HL-60 (cell line): ENCODE measurements around the gene TFE3.

ENCODE experiments used
- DNase-seq, 2 experiments: peaks; one replicate each; pipeline ENCODE4 v3.0.0-alpha.2; 2010 to 2020; ENCODE audit warnings: low read depth in 1 of 2, low spot score in 1 of 2
- H3K27ac ChIP-seq: fragments of 250-450 bp; sonication (Bioruptor Pico); replicated peaks from 2 replicates; pipeline ENCODE4 v1.5.1; 2020; ENCODE audit warnings: mild to moderate bottlenecking, moderate library complexity
- H3K27me3 ChIP-seq: fragments of 250-450 bp; sonication (Bioruptor Pico); 2 replicates; pipeline ENCODE4 v1.5.1; 2021; ENCODE audit warnings: mild to moderate bottlenecking, moderate library complexity; ENCODE audit not compliant: insufficient read depth, poor library complexity, severe bottlenecking
- H3K4me3 ChIP-seq: replicated peaks from 2 replicates; pipeline ENCODE4 v1.5.1; 2011; ENCODE audit warnings: mild to moderate bottlenecking, control low read depth, low read length; ENCODE audit not compliant: insufficient read depth
- GABPA ChIP-seq: IDR thresholded peaks from 2 replicates; pipeline ENCODE4 v1.6.1; 2012; ENCODE audit warnings: low read depth
- POLR2AphosphoS5 ChIP-seq: IDR thresholded peaks from 2 replicates; pipeline ENCODE4 v1.6.1; 2012; ENCODE audit warnings: low read depth
- SPI1 ChIP-seq: IDR thresholded peaks from 2 replicates; pipeline ENCODE4 v1.6.1; 2012; ENCODE audit warnings: low read depth, mild to moderate bottlenecking, borderline replicate concordance
- TF ChIP-seq, protein P1 (sequence below): IDR thresholded peaks from 2 replicates; pipeline ENCODE4 v1.6.1; 2012; ENCODE audit warnings: low read depth; ENCODE audit not compliant: insufficient replicate concordance
- TF ChIP-seq, protein P2 (sequence below): IDR thresholded peaks from one replicate; pipeline ENCODE4 v1.5.1; 2011; ENCODE audit warnings: low read length, control low read depth, inconsistent platforms; ENCODE audit not compliant: insufficient read depth

The TFE3 gene

GRCh38 chrX:49053223-49054072 lies 10.3 kb upstream of the TFE3 start:
- no peak overlapping the region; the same call in 1 of the 2 replicates for H3K4me3 ChIP-seq
- H3K27me3 ChIP-seq: no peaks in the 10 kb centered on the region
- H3K27ac ChIP-seq: no peak overlapping the region
- DNase-seq: no peak
- TF ChIP-seq GABPA: no peak
- TF ChIP-seq, protein P1, sequence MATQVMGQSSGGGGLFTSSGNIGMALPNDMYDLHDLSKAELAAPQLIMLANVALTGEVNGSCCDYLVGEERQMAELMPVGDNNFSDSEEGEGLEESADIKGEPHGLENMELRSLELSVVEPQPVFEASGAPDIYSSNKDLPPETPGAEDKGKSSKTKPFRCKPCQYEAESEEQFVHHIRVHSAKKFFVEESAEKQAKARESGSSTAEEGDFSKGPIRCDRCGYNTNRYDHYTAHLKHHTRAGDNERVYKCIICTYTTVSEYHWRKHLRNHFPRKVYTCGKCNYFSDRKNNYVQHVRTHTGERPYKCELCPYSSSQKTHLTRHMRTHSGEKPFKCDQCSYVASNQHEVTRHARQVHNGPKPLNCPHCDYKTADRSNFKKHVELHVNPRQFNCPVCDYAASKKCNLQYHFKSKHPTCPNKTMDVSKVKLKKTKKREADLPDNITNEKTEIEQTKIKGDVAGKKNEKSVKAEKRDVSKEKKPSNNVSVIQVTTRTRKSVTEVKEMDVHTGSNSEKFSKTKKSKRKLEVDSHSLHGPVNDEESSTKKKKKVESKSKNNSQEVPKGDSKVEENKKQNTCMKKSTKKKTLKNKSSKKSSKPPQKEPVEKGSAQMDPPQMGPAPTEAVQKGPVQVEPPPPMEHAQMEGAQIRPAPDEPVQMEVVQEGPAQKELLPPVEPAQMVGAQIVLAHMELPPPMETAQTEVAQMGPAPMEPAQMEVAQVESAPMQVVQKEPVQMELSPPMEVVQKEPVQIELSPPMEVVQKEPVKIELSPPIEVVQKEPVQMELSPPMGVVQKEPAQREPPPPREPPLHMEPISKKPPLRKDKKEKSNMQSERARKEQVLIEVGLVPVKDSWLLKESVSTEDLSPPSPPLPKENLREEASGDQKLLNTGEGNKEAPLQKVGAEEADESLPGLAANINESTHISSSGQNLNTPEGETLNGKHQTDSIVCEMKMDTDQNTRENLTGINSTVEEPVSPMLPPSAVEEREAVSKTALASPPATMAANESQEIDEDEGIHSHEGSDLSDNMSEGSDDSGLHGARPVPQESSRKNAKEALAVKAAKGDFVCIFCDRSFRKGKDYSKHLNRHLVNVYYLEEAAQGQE: no peak

GRCh38 chrX:49043987-49044281 lies 777 bp upstream of the TFE3 start:
- Histone ChIP-seq H3K4me3 (peak overlapping the region; percentile 27), H3K27ac (peak overlapping the region; percentile 46), H3K27me3 (no peaks in the 10 kb centered on the region)
- DNase-seq: no peak
- TF ChIP-seq, protein P2, sequence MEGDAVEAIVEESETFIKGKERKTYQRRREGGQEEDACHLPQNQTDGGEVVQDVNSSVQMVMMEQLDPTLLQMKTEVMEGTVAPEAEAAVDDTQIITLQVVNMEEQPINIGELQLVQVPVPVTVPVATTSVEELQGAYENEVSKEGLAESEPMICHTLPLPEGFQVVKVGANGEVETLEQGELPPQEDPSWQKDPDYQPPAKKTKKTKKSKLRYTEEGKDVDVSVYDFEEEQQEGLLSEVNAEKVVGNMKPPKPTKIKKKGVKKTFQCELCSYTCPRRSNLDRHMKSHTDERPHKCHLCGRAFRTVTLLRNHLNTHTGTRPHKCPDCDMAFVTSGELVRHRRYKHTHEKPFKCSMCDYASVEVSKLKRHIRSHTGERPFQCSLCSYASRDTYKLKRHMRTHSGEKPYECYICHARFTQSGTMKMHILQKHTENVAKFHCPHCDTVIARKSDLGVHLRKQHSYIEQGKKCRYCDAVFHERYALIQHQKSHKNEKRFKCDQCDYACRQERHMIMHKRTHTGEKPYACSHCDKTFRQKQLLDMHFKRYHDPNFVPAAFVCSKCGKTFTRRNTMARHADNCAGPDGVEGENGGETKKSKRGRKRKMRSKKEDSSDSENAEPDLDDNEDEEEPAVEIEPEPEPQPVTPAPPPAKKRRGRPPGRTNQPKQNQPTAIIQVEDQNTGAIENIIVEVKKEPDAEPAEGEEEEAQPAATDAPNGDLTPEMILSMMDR: no peak
- TF ChIP-seq, protein P1: no peak
- TF ChIP-seq GABPA: no peak
- TF ChIP-seq SPI1: no peak
- no peak for TF ChIP-seq POLR2AphosphoS5

- TF ChIP-seq, protein P1: no peak
- no peak for TF ChIP-seq POLR2AphosphoS5
- TF ChIP-seq SPI1: no peak
- no peak for TF ChIP-seq GABPA
- TF ChIP-seq, protein P2: no peak
- DNase-seq: peak in 1 of 2 experiments; percentile 2
- Histone ChIP-seq H3K27me3 (no peaks in the 10 kb centered on the region), H3K27ac (peak overlapping the region; percentile 86), H3K4me3 (peak overlapping the region; percentile 62)
Measured at GRCh38 chrX:49042581-49043219, 457 bp downstream of the TFE3 start.
